Large intestine (tissue), 3 donors: ENCODE data around the gene DLGAP1. TPM values are rescaled to one million over a fixed set of nuclear protein-coding genes. Genes with fewer than 3 reads are reported as not detected.

Experiments used
- DNase-seq, 2 donors: peaks; one replicate each; pipeline versions ENCODE4 v3.0.0 to v3.0.0-alpha.2; 2013
- H3K27ac ChIP-seq: one replicate; pipeline ENCODE4 v1.5.1; 2013; ENCODE audit warnings: low read length
- H3K27me3 ChIP-seq: 2 replicates; pipeline ENCODE4 v1.6.1; 2013; ENCODE audit warnings: low read length; ENCODE audit not compliant: control insufficient read depth, insufficient read depth
- H3K36me3 ChIP-seq: 2 replicates; pipeline ENCODE4 v1.6.1; 2013; ENCODE audit warnings: low read length; ENCODE audit not compliant: control insufficient read depth, insufficient read depth
- H3K4me1 ChIP-seq: one replicate; pipeline ENCODE4 v1.6.1; 2013; ENCODE audit warnings: low read length; ENCODE audit not compliant: control insufficient read depth, insufficient read depth
- H3K4me3 ChIP-seq: one replicate; pipeline ENCODE4 v1.5.1; 2013; ENCODE audit warnings: low read length
- H3K9me3 ChIP-seq: one replicate; pipeline ENCODE4 v1.6.1; 2013; ENCODE audit warnings: mild to moderate bottlenecking, low read depth, low read length, moderate library complexity; ENCODE audit not compliant: control insufficient read depth
- WGBS: methylation state at CpG from one replicate; pipeline ENCODE4 v1.1.5; 2013; ENCODE audit warnings: low lambda C conversion rate; ENCODE audit not compliant: insufficient coverage; 5-methylcytosine and 5-hydroxymethylcytosine counted together
- polyA plus RNA-seq: library from polyadenylated mRNA; unstranded; fragments of 120-200 nt; gene quantifications from one replicate; pipeline ENCODE4 v1.2.1, GENCODE V29; 2013

The DLGAP1 gene
- polyA plus RNA-seq, 1 donor, result 0.69 TPM

DNA sequence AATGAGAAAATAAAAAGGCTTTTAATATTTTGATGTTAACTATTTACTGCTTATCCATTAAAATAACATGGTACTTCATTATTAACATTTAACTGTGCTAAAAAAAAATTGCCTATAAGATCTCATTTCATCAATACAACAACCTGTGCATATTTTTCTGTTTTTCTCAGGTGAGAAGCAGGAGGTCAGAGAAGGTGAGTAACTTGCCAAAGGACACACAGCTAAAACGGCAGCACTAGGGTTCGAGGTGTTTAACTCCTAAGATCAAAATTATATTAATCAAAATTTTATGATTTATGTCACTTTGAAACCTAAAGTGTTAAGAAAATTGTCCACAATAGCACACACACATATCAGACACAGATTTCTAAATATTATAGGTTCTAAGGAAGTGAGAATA lies 639.1 kb downstream of the DLGAP1 start:
- no peak overlapping the region for H3K4me3 ChIP-seq
- no peaks in the 10 kb centered on the region for H3K36me3 ChIP-seq
- no CpG with 5 or more reads among the region's 2 CpGs for WGBS
- peak overlapping the region; percentile 63 for H3K27ac ChIP-seq
- DNase-seq, result no peak
- H3K27me3 ChIP-seq, result no peaks in the 10 kb centered on the region
- H3K4me1 ChIP-seq, result peaks cover 12% of the 10 kb centered on the region
- H3K9me3 ChIP-seq, result no peaks in the 10 kb centered on the region

DNA sequence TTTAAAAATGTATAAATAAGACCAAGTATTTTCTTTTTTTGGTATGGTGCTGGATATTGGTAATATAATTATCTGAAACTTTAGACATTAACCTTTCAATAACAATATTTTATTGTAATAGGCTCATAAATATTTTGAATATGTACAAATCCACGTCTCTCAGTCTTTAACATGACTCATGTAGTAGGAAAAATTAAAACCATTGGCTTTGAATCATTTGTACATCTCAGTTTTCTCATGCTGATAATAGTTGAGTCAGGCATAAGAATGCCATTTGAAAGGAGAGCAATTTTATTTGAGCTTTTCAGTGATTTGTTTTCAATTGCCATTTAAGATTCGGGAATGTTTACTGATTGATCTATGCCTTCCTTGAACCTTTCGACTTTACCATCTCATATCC lies 640.3 kb downstream of the DLGAP1 start:
- DNase-seq, result no peak
- H3K4me1 ChIP-seq, result peaks cover 12% of the 10 kb centered on the region
- H3K36me3 ChIP-seq, result no peaks in the 10 kb centered on the region
- no peak overlapping the region for H3K27ac ChIP-seq
- no peaks in the 10 kb centered on the region for H3K27me3 ChIP-seq
- H3K4me3 ChIP-seq, result no peak overlapping the region
- 100% methylated on average over 3 of the region's 3 CpGs for WGBS
- no peaks in the 10 kb centered on the region for H3K9me3 ChIP-seq

DNA sequence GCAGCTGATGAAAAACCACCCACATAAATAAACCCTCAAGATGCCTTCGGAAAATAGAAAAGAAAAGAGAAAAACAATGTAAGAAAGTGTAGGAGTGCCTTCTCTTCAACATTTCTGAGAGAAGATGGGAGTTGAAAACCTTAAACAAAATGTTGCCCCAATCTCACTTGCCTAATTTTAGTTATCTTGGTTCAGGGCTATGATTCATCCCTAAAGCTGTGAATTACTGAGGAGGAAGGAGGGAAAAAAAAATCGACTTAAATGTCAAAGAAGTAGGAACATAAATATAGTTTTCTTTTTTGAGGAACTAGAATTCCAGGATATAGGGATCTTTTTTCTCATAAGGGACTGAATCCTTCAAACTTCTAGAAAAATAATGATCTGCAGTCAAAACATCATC lies 644.8 kb downstream of the DLGAP1 start:
- DNase-seq, result no peak
- no peaks in the 10 kb centered on the region for H3K27me3 ChIP-seq
- no peaks in the 10 kb centered on the region for H3K9me3 ChIP-seq
- no peaks in the 10 kb centered on the region for H3K36me3 ChIP-seq
- no peak overlapping the region for H3K4me3 ChIP-seq
- no peaks in the 10 kb centered on the region for H3K4me1 ChIP-seq
- no peak overlapping the region for H3K27ac ChIP-seq
- WGBS, result 86% methylated on average over 1 of the region's 2 CpGs

GRCh38 chr18:3808985-3809780 lies 645.9 kb downstream of the DLGAP1 start:
- DNase-seq, result no peak
- no peaks in the 10 kb centered on the region for H3K9me3 ChIP-seq
- no peak overlapping the region for H3K27ac ChIP-seq
- 80% methylated on average over 1 of the region's 6 CpGs for WGBS
- H3K27me3 ChIP-seq, result no peaks in the 10 kb centered on the region
- no peak overlapping the region for H3K4me3 ChIP-seq
- no peaks in the 10 kb centered on the region for H3K36me3 ChIP-seq
- H3K4me1 ChIP-seq, result no peaks in the 10 kb centered on the region

- H3K4me3 ChIP-seq, result no peak overlapping the region
- no peaks in the 10 kb centered on the region for H3K27me3 ChIP-seq
- no peaks in the 10 kb centered on the region for H3K36me3 ChIP-seq
- WGBS, result 100% methylated on average over 1 of the region's 4 CpGs
- no peaks in the 10 kb centered on the region for H3K4me1 ChIP-seq
- H3K27ac ChIP-seq, result no peak overlapping the region
- H3K9me3 ChIP-seq, result no peaks in the 10 kb centered on the region
- no peak for DNase-seq
Observed at GRCh38 chr18:3806656-3807055, 648.5 kb downstream of the DLGAP1 start.

DNA sequence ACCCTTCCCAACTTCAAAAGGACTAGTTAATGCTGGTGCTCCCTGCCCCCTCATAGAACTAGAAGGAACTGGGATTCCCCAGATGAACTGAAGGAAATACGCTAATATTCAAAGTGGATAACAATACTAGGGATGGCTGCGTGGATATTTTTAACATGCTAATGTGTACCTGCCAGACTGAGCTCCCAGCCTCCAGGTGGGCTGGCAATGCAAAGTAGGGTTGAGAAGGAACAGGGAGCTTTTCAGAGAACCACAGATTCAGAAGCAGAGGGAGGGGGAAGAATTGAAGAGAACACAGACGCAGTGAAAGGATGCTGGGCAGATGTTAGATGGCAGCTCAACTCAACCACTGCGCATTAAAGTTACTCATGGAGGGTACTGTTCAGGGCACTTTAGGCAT lies 650.8 kb downstream of the DLGAP1 start:
- Histone ChIP-seq H3K27me3 (no peaks in the 10 kb centered on the region), H3K4me3 (no peak overlapping the region), H3K27ac (no peak overlapping the region), H3K4me1 (no peaks in the 10 kb centered on the region), H3K9me3 (no peaks in the 10 kb centered on the region), H3K36me3 (no peaks in the 10 kb centered on the region)
- WGBS, result 83% methylated on average over 1 of the region's 4 CpGs
- DNase-seq, result no peak

DNA sequence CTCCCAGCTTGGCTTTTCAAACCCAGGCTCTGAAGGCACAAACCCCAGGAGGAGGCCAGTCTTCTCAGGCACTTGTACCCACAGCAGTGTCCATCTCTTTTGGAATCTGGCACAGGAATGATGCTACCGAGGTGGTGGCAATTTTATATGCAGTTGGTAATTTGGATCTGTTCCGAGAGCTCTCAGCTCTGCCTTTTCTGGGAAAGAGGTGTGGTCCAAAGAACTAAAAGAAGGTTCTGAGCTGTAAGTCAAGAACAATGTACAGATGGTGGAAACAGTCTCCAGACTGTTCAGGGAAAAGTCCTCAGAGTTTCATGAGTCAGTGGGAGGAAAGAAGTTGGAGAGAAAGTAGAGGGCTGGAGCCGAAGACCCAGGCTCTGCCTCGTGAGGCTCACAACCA lies 651.8 kb downstream of the DLGAP1 start:
- Histone ChIP-seq H3K4me1 (peaks cover 1% of the 10 kb centered on the region), H3K27me3 (no peaks in the 10 kb centered on the region), H3K36me3 (no peaks in the 10 kb centered on the region), H3K4me3 (no peak overlapping the region), H3K9me3 (no peaks in the 10 kb centered on the region), H3K27ac (no peak overlapping the region)
- no CpG with 5 or more reads among the region's 4 CpGs for WGBS
- no peak for DNase-seq

GRCh38 chr18:3799515-3799914 lies 655.6 kb downstream of the DLGAP1 start:
- WGBS, result no CpG with 5 or more reads among the region's 4 CpGs
- DNase-seq, result peak in 1 of 2 donors; percentile 15

GRCh38 chr18:3798032-3798431 lies 657.1 kb downstream of the DLGAP1 start:
- no peak overlapping the region for H3K4me3 ChIP-seq
- no CpG with 5 or more reads among the region's 3 CpGs for WGBS
- peak in 1 of 2 donors; percentile 32 for DNase-seq

More at GRCh38 chr18:3799515-3799914, 655.6 kb downstream of the DLGAP1 start:
- H3K4me1 ChIP-seq, result peaks cover 5% of the 10 kb centered on the region
- no peaks in the 10 kb centered on the region for H3K27me3 ChIP-seq
- no peaks in the 10 kb centered on the region for H3K9me3 ChIP-seq
- H3K36me3 ChIP-seq, result no peaks in the 10 kb centered on the region
- no peak overlapping the region for H3K4me3 ChIP-seq
- H3K27ac ChIP-seq, result no peak overlapping the region

DNA sequence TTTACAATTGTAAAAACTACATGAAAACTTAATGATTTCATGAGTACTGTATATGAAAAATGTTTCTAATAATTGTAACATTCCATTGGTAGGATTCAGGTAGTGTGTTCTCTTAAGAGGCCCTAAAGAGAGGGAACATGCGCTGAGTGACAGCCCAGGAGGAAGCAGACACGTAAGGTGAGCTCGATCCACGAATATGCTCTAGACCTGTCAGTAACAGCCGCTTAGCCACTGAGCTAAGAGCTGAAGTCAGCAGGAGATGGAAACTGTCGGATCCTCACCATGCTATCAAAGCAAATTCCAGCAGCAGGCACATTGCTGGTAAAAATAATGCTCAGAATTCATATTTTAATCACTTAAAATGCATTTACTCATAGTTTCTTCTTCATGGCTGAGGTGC lies 658.7 kb downstream of the DLGAP1 start:
- H3K4me1 ChIP-seq, result peaks cover 5% of the 10 kb centered on the region
- H3K4me3 ChIP-seq, result no peak overlapping the region
- no peaks in the 10 kb centered on the region for H3K27me3 ChIP-seq
- WGBS, result 100% methylated on average over 1 of the region's 6 CpGs
- H3K36me3 ChIP-seq, result no peaks in the 10 kb centered on the region
- H3K9me3 ChIP-seq, result no peaks in the 10 kb centered on the region
- DNase-seq, result no peak
- no peak overlapping the region for H3K27ac ChIP-seq

More at GRCh38 chr18:3798032-3798431, 657.1 kb downstream of the DLGAP1 start:
- H3K36me3 ChIP-seq, result no peaks in the 10 kb centered on the region
- H3K4me1 ChIP-seq, result peaks cover 5% of the 10 kb centered on the region
- H3K27me3 ChIP-seq, result no peaks in the 10 kb centered on the region
- H3K9me3 ChIP-seq, result no peaks in the 10 kb centered on the region
- H3K27ac ChIP-seq, result no peak overlapping the region
